GM19025 (cell line): ENCODE data around the gene TAPBPL.
"Not testable (repeated sequence)": the region's sequence is repeated elsewhere in the genome, so short reads cannot be mapped to it uniquely, and the experiment has no call there.

Experiments
- ATAC-seq: cut with Tn5 transposase; IDR thresholded peaks from one replicate; pipeline ENCODE4 v1.9.1; 2021; ENCODE audit warnings: mild to moderate bottlenecking, low read depth, moderate library complexity; ENCODE audit not compliant: unreplicated experiment

TAPBPL gene, protein sequence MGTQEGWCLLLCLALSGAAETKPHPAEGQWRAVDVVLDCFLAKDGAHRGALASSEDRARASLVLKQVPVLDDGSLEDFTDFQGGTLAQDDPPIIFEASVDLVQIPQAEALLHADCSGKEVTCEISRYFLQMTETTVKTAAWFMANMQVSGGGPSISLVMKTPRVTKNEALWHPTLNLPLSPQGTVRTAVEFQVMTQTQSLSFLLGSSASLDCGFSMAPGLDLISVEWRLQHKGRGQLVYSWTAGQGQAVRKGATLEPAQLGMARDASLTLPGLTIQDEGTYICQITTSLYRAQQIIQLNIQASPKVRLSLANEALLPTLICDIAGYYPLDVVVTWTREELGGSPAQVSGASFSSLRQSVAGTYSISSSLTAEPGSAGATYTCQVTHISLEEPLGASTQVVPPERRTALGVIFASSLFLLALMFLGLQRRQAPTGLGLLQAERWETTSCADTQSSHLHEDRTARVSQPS

DNA sequence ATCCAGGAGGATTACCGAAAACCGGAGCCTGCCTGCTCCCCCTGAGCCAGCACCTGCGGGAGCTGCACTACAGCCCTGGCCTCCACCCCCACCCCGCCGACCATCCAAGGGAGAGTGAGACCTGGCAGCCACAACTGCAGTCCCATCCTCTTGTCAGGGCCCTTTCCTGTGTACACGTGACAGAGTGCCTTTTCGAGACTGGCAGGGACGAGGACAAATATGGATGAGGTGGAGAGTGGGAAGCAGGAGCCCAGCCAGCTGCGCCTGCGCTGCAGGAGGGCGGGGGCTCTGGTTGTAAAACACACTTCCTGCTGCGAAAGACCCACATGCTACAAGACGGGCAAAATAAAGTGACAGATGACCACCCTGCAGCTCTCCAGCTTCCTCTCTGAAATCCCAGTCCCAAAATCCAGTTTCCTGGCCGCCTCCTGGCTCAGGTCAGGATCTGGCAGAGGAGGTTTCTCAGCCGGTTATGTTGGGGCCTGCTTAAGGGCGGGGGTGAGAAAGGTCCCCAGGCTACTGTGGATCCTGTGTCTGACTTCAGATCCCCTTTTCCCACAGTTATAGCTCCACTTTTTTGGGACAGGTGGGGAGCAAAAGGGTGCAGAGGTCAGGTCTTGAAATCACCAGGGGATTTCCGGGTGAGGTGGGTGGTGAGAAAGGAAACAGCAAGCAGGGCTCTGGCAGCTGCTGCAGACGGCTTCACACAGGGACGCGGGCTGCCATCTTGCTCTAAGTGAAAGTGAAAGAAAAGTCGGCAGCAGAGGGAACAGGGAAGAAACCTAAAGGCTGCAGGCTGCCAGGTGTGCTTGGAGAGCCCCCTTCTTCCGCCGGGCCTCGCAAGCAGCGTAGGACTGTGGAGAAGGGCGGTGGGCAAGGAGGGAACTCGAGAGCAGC, at the start of gene TAPBPL:
Gene TAPBPL (plus strand): TSS at position 695 of the 897 bp plus-strand sequence. CDS start 207 bp downstream, outside the sequence.
- ATAC-seq = peak; percentile 54

GRCh38 chr12:6404390-6404789, 47.5 kb upstream of the TAPBPL start:
- no peak for ATAC-seq

DNA sequence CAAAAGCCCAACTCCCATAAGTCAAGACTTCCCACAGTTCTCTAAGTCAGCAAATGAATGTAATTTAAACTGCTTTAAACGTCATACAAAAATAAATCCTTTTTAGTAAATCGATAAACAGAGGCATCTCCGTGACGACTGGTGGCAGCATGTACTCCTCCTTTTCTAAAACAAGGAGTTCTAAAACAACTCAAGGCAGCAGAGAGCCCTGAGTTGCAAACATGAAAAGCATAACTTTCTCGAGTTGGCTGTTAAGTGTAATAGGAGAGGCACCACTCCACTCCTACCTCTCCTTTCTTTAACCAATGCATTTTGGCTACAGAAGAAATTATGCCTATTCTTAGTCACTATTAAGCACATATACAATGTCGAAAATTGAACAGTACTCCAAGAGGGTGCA, 45.9 kb upstream of the TAPBPL start:
- no peak for ATAC-seq

GRCh38 chr12:6407236-6407954, 44.4 kb upstream of the TAPBPL start:
- no peak for ATAC-seq

DNA sequence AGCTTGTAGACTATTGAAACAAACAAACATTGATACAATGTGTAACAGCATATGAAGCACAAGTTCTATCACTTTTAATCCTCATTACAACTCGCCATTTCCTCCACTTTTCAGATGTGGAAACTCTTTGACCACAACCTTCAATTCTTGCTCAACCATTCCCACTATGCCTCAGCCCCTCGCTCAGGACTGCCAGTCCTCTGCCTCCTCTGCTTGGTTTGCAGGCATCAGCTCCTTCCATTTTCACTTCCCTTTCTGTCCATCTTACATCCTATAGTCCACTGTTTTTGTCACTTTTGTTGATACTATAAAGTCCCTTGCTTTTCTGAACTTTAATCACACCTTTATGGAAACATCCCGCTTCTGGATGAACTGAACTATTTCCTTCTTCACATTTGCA, 35.2 kb upstream of the TAPBPL start:
- ATAC-seq = no peak

DNA sequence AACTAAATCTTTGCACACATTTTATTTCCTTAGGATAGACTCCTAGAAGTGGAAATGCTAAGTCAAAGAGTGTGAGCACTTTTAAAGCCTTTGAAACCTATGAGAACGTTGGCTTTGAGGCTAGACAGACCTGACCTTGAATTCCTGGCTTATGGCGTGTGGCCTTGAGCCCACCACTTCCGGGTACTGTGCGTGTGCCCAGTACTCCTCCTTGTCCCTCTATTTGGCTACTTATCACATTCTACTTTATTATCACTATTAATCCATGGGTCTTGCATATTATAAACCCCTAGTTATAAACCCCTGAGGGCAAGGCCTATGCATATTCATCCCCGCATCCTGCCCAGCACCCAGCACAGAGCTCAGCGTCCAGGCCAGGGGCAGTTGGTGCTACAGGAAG, 33.0 kb upstream of the TAPBPL start:
- ATAC-seq = no peak

GRCh38 chr12:6420364-6420763, 31.5 kb upstream of the TAPBPL start:
- ATAC-seq = no peak

GRCh38 chr12:6423267-6424007, 28.4 kb upstream of the TAPBPL start:
- no peak for ATAC-seq

DNA sequence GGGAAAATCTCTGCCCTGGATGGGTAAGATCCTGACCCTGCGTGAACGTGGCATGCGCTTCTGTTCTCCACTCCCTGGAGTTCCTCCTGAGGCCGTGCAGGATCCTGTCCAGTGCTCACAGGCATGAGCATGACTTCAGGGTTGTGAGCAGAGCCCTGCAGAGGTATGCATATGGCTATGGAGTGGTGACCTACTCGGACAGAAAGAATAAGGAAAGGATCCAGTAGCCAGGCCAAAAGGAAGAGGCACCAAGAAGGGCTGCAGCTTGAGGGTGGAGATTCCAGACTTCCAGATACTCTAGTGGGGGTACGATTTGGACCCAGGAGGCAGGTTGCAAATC, 27.9 kb upstream of the TAPBPL start:
- ATAC-seq = no peak

- ATAC-seq = no peak
Observed at GRCh38 chr12:6424866-6425265, 27.0 kb upstream of the TAPBPL start.

- ATAC-seq = no peak
Observed at GRCh38 chr12:6425590-6426531, 26.0 kb upstream of the TAPBPL start.

DNA sequence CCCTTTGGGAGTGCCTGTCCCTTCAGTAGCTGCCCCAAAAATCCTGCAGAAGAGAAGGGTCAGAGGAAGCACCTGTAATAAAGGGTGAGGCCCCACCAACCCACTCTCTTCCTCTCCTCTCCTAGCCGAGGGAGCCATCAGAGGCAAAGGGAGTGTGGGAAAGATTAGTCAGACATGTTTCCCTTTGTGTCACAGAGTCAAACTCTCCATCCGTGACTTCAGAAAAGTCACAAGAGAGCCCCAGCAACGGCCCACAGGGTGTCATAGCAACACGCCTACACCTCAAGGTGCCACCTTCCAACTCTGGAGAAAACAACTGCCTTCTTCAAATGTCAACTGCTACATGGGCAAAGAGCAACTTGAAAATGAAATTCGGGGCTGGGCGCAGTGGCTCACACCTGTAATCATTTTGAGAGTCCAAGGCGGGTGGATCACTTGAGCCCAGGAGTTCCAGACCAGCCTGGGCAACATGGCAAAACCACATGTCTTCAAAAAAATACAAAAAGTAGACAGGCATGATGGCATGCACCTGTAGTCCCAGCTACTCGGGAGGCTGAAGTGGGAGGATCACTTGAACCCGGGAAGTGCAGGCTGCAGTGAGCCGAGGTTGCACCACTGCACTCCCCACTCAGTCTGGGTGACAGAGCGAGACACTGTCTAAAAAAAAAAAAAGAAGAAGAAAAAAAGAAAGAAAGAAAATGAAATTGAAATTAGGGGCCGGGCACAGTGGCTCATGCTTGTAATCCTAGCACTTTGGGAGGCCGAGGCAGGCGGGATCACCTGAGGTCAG, 24.8 kb upstream of the TAPBPL start:
- ATAC-seq = peak; percentile 62

DNA sequence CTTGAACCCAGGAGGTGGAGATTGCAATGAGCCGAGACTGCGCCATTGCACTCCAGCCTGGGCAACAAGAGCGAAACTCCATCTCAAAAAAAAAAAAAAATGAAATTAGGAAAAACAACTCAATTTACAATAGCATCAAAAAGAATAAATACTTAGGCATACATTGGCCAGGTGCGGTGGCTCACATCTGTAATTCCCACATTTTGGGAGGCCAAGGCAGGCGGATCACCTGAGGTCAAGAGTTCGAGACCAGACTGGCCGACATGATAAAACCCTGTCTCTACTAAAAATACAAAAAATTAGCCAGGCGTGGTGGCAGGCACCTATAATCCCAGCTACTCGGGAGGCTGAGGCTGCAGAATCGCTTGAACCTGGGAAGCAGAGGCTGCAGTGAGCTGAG, 24.0 kb upstream of the TAPBPL start:
- ATAC-seq = not testable (repeated sequence)

- ATAC-seq = no peak
Observed at GRCh38 chr12:6428326-6428725, 23.5 kb upstream of the TAPBPL start.

- ATAC-seq = no peak
Observed at GRCh38 chr12:6430124-6430989, 21.5 kb upstream of the TAPBPL start.

DNA sequence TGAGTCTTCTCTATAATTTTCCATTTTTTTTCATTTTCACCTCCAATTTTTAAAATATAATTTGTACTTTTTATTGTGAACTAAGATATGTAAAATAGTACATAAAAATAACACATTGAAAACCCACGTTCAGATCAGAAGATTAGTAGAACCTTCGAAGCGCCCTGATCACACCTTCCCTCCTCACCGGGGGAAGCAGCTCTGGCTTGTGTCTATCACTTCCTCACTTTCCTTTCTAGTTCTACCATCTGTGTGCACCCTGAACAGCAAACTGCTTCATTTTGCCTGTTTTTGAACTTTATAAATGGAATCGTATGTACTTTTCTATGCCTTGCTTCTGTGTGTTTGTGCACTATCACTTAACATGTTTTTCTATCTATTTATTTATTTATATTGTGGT, 18.9 kb upstream of the TAPBPL start:
- no peak for ATAC-seq
